CD4-positive, alpha-beta T cell treated with Interleukin-4 for 4 hours (primary cell): ENCODE results near the gene TTC21A.
"Not testable (repeated sequence)": the region's sequence is repeated elsewhere in the genome, so short reads cannot be mapped to it uniquely, and the experiment has no call there.

Experiments
- DNase-seq: peaks from one replicate; pipeline ENCODE4 v3.0.0-alpha.2; 2020

The TTC21A gene

GRCh38 chr3:39107388-39108199 is at the start of gene TTC21A, which contains the start of gene GORASP1:
Gene TTC21A (plus strand): TSS chr3:39107680. CDS start chr3:39107838, 158 bp downstream.
Gene GORASP1 (minus strand): TSS chr3:39107627. CDS start chr3:39107541, 86 bp downstream.
- DNase-seq = peak; percentile 59

GRCh38 chr3:39061228-39061627 is 46.3 kb upstream of the TTC21A start:
- DNase-seq = not testable (repeated sequence)

DNA sequence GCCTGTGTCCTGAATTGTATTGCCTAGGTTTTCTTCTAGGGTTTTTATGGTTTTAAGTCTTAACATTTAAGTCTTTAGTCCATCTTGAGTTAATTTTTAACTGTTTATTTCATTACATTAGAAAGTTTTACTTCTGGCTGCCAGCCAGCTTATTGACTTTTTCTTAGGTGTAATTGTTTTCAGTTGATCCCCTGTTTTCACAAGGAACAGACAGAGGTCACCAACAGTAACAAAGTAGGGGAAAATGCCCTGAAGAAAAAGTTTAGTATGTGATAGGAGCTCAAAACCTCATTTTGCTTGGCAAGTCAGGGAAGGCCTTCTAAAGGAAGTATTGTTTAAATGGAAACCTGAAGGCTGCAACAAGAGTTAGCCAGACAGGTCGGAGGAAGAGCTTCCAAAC is 45.3 kb upstream of the TTC21A start:
- DNase-seq = no peak

DNA sequence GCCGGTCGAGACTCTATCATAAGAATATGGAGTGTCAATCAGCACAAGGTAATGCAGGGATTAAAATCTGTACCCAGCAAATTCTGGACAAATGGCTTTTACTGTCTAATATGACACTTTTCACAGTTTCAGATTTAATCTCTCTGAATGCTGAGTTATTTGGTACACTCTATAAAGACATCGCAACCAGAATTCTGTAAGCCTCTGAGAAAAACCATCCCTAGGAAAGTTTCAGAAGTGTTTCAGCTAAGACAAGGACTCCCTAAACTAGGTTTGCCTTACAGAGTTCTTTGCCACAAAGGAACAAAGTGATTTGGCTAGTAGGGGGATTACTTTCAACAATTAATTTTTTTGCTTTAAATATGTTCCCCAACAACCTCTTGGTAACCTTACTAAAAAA is 44.3 kb upstream of the TTC21A start:
- no peak for DNase-seq

- DNase-seq = no peak
Measured at GRCh38 chr3:39064646-39065045, 42.8 kb upstream of the TTC21A start.

DNA sequence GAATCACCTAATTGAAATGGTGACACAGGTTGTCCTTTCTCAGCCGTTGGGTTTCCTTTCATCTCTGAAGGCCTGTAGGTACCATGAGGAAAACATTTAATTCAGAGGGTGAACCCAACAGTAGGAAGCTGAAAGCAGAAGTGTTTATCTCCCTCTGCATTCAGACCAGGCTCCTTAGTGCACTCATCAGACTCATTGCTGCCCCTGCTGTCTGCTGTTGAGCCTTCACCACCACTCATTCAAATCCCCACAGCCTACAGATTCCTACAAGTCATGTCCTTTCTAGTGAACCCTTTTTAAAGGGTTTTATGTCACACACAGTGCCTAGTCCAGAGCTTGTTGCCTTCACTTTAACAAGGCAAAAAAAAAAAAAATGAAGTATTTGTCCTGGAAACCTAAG is 42.3 kb upstream of the TTC21A start:
- DNase-seq = peak; percentile 27

DNA sequence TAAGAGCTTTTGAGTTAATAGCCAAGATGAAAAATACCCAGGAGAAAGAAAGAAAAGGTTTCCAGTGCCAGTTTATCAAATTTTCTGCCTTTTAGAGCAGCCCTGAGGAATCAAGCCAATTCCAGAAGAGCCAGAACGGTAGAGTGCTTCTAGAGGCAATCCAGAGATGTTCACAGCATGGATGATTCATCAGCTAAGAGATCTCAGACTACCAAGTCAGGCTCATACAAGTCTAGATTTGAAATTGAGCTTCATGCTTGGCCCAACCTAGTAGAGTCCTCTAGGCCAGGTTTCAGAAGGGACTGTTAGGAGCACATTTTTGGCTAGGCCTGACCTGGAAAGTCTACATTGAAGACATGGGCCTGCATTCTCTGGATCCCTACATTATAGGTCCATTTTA is 40.2 kb upstream of the TTC21A start:
- DNase-seq = no peak

DNA sequence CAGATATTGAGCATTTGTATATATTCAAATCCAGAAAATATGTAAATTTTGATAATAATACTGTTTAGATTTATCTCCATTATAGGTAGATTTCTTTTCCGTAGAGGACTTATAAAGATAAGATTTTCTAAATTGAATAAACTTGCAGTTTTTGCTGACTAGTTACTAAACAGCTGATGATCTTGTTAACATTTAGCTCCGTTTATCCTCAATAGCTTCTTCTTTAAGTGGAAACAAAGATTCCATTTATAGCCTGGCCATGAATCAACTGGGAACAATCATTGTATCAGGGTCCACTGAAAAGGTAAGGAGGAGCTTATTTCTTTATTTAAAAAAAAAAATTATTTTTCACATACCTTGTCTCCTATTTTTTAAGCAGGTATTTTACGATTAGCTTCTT is 38.9 kb upstream of the TTC21A start:
- DNase-seq = no peak

GRCh38 chr3:39075910-39076309 is 31.6 kb upstream of the TTC21A start:
- no peak for DNase-seq

GRCh38 chr3:39079530-39079929 is 27.9 kb upstream of the TTC21A start:
- no peak for DNase-seq

DNA sequence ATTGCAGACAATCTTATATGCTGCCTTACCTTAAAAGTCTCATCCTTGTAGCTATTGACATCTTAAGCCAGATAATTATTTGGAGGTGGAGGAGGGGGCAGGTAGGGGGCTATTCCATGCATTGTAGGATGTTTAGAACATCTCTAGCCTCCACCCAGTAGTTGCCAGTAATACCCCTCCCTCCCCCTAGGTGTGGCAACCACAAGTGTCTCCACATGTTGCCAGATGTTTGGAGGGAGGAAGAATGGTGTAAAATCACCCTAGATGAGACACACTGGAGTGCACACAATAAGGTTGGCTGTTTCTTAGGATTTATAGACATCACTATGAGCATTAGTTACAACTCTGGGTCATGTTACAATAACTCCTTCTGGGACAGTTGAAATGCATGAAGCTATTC is 27.5 kb upstream of the TTC21A start:
- DNase-seq = no peak

DNA sequence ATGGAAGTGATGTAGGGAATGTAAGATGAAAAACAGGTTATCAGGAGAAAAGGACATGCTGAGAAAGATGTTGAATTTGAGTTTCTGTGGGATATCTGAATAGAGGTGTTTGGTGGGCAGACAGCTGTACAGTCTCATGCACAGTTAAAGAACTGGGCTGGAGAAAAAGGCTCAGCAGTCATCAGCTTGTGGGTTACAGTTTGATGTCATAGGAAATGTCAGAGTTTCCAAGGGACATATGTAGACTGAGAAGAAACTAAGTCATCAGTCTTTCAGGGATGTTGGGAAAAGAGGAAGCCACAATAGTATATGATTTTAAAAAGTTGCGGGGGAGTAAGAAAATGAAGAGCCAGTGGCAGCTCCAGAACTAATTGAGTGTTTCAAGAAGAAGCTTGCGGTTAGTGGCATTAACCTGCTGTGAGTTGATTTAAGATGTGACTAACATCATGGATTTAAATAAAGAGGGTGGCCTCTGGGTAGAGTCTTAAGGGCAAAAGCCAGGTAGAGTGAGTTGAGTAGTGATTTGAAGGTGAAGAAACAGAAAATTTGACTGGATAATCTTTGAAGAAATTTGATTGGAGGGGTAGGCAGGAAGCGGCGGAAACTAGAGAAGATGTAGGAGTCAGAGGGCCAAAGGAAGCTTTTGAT is 24.7 kb upstream of the TTC21A start:
- no peak for DNase-seq

GRCh38 chr3:39086144-39086543 is 21.3 kb upstream of the TTC21A start:
- DNase-seq = no peak

GRCh38 chr3:39088456-39088855 is 19.0 kb upstream of the TTC21A start:
- no peak for DNase-seq

- no peak for DNase-seq
Measured at GRCh38 chr3:39088889-39089288, 18.6 kb upstream of the TTC21A start.

DNA sequence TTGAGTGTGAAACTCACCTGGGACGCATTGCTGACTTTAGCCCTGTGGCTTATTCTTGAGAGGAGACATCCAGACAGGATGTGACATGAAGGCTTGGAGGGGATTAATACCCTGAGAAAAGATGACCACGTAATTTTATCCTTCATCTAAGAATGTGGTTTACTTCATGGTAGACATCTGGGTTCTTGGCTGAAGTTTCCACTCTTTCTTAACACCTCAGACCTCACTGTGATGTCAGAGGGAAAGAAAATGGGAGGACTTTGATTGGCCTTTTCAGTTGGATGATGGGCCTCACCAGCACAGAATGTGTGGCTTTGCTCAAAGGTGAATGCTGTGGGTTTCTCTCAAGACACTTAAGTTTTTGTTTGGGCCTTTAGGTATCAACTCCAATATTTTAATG is 16.6 kb upstream of the TTC21A start:
- DNase-seq = no peak

DNA sequence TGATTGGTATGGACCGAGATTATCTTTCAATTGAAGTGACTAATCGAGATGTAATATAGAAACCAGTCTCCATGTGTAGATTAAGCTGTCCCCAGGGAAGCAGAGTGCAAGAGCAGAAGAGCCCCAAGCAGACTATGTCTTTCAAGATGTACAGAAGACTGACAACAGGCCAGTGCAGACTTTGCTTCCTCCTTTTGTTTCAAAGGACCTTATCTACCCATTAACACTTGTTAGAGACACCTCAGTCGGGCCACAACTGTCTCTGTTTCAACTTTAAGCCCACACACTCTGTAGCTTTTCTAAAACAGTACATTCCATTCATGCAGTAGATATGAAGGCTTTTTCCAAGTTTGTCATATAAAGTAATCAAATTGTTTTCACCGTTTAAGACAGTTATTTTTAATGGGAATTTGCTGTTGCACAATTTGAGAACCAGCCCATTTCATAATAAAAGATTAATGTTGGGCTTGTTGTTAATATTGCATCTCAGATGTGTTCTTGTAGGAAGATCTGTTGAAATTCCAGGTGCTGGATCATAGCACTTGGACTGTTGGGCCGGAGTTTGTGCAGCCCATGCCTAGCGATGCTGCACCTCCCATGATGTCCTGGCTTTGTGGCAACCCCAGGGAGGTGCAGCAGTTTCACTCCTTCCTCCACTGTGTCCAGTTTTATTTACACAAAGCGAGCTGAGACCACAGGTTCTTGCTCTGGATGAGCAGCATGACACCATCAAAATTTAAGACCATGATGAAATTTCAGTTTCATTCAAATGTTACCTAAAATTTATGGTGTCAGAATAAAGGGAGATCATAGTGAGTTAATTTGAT is 12.4 kb upstream of the TTC21A start:
- no peak for DNase-seq

DNA sequence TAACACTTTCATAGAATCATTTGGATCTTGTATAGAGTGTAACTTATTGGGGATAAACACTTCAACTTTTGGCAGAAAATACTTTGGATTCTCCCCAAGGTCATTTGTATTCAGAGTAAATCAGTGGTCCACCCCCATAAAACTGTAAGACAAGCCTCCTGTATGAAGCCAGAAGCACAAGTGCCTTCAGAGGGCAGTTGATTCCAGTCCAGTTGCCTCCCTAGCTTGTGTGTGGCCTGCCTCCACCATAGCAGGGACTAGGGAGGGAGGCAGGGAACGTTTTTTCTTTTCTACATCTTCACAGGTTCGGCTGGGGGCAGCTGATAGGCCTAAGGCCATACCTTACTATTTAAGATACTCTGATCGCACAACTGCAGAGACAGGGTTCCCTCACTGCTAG is 11.7 kb upstream of the TTC21A start:
- no peak for DNase-seq

DNA sequence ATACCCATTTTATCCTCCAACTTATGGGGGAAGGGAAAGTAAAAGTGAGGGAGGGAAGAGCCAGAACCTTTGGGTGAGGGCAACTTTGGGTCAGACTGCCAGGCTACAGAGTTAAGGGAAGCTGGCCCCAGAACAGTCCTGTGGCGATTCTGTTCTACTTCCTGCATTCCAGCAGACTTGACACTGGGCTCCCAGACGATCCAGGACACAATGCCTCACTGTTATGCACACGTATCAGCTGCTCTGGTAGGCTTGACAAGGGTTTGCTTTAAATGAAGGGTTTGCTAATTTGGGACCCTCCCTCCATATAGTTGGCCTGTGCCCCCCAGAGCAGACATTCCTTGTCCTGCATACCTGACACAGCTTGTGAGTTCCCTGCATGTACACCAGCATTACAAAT is 10.7 kb upstream of the TTC21A start:
- no peak for DNase-seq

DNA sequence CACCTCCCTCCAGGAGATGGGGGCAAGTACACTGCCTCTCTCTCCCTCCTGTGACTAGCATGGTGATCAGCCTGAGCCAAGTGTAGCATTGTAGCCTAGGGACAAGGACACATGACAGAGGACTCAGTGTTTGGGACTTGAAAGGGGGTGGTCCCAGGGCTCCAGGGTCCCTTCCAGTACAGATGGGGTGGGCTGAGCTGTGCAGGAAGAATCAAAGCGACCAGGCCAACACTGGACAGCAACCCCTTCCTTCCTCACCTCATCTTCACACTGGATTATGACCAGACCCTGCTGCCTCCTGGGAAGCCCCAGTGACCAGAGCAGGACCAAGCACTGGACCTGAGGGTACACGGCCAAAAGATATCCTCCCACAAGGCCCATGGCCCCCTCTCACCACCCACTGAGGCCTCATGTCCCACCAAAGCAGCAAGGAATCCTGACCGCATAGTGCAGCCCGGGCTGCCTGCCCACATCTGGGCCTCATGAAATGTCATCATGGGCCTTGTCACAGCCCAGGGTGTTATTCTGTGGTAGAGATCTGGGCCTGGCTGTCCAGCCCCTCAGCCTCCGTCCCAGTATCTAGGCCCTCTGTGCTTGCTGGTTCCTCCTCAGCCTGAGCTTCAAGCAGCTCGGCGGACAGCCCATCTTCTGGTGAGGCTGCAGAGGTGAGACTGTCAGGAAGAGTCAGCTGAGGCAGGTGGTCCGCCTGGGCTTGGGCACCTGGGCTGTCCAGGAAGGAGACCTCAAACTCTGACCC is 9.6 kb upstream of the TTC21A start:
- DNase-seq = no peak

DNA sequence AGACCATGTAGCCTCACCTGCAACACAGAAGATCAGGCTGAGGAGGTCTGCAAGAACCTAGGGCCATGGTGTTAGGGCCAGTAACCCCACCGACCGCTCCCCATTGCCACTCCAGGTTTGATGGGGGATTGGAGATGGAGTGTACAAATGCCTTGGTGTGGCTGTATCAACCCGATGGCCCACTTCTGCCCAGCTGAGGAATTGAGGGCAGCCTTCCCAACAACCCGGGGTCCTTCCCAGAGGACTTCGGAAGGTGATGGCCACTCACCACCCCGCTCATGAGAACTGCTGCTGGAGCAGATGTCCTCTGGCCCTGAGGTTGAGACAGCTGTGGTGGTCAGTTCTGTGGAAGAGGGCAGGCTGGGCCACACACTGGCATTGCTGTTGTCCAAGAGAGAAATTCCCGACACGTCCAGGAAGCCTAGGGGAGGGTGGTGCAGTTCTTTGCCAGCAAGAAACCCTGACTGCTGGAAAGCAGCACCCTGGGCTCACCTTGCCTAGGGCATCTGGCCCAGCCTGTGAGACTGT is 8.9 kb upstream of the TTC21A start:
- no peak for DNase-seq

- no peak for DNase-seq
Measured at GRCh38 chr3:39099242-39099641, 8.2 kb upstream of the TTC21A start.
